Activated CD8-positive, alpha-beta memory T cell treated with anti-CD3 and anti-CD28 coated beads for 1 hour (primary cell): ENCODE data around the gene GFI1.
A peak's percentile ranks its signal among the peaks of the same experiment; 100 is the strongest.
"Not testable (repeated sequence)": the region's sequence is repeated elsewhere in the genome, so short reads cannot be mapped to it uniquely, and the experiment has no call there.

Source experiments
- DNase-seq, 2 donors: peaks; one replicate each; pipeline ENCODE4 v3.0.0-alpha.2; 2020; ENCODE audit warnings: low read depth in 1 of 2; ENCODE audit errors: extremely low read depth in 1 of 2

Gene GFI1

DNA sequence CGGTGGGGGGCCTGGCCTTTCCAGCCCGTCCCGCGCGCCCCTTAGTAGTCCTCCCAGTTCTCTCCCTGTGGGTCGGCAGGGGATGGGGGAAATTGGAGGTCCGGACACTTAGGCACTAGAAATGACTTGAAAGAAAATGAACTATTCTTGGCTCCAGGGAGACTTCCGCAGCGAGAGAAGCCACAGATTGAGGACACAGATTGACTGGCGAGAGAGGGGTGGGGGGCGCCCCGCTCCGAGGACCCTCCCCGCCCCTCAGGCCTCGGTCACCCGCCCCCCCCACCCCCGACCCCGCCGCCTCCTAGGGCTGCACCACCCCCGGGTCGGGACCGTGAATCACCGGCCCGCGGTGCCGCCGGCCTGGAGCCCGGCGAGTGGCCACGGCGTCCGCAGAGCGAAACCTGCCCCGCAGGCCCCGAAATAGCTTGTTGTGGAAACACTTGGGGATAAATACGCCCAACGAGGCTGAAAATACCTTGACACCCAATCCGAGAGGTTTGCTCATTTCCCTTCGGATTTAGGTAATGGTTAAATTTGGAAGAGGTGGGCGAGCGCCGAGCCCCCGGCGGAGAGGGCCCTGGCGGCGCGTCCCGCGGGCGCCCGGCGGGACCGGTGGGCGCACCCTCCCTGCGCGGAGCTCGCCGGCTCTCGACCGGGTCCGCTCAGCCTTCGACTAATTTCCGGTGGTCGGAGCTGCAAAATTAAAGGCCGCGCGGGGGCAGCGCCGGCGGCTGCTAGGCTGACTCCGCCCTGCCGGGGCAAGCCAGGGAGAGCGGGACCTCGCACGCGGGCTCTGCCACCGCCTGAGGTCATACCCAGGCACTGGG is at the start of gene GFI1:
Gene GFI1, minus strand, starts transcription at position 675 of the 827 bp plus-strand sequence. CDS start 3,438 bp downstream, outside the sequence.
- peak in 1 of 2 donors; percentile 28 for DNase-seq

DNA sequence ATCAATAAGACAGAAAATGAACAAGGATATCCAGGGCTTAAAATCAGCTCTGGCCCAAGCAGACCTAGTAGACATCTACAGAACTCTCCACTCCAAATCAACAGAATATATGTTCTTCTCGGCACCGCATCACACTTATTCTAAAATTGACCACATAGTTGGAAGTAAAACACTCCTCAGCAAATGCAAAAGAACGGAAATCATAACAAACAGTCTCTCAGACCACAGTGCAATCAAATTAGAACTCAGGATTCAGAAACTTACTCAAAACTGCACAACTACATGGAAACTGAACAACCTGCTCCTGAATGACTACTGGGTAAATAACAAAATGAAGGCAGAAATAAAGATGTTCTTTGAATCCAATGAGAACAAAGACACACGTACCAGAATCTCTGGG is 45.6 kb upstream of the GFI1 start:
- not testable (repeated sequence) for DNase-seq

DNA sequence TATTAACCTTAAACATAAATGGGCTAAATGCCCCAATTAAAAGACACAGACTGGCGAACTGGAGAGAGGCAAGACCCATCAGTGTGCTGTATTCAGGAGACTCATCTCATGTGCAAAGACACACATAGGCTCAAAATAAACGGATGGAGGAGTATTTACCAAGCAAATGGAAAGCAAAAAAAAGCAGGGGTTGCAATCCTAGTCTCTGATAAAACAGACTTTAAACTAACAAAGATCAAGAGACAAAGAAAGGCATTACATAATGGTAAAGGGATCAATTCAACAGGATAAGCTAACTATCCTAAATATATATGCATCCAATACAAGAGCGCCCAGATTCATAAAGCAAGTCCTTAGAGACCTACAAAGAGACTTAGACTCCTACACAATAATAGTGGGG is 45.2 kb upstream of the GFI1 start:
- not testable (repeated sequence) for DNase-seq

DNA sequence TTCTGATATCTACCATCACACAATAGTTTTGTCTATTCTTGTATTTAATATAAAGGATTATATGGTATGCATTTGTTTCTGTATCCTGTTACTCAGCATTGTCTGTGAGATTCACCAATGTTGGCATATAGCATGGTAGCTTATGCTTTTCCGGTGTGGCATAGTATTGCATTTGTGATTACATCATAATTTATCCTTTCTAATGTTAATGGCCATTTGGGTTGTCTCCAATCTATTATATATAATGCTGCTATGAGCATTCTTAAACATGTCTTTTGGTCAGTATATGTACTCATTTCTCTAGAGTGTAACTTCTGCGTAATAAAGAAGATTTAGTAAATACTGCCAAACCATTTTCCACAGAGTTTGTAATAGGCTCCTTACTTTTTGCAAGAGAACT is 40.9 kb upstream of the GFI1 start:
- DNase-seq, result no peak

DNA sequence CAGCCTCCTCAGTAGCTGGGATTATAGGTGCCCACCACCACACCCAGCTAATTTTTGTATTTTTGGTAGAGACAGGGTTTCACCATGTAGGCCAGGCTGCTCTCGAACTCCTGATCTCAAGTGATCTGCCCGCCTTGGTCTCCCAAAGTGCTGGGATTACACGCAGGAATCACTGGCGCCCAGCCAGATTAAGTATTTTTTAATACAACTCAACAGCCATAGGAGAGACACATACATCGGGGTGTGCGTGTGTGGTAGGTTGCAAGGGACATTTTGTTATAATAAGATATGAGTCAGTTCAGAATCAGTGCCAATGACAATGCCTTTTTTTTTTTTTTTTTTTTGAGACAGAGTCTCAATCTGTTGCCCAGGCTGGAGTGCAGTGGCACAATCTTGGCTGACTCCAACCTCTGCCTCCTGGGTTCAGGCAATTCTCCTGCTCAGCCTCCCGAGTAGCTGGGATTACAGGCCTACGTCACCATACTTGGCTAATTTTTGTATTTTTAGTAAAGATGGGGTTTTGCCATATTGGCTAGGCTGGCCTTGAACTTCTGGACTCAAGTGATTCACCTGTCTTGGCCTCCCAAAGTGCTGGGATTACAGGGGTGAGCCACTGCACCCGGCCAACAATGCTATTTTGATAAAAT is 38.3 kb upstream of the GFI1 start:
- DNase-seq, result not testable (repeated sequence)

DNA sequence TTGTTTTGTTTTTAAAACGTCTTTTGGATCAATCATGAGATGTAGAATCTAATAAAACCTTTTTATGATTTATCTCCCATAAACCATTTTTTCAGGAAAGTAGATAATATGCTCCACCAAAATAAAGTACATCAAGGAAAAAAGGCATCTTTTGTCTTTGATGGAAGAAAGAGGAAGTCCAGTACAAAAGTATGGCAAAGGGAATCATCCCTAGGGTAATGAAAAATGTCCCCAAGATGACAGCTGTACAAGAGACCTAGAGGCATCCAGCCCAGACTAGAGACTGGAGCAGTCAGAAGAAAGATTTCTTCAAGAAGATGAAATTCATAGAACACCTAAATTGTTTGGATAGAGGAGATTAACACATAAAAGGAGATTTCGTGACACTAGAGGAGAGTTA is 32.3 kb upstream of the GFI1 start:
- DNase-seq, result no peak

DNA sequence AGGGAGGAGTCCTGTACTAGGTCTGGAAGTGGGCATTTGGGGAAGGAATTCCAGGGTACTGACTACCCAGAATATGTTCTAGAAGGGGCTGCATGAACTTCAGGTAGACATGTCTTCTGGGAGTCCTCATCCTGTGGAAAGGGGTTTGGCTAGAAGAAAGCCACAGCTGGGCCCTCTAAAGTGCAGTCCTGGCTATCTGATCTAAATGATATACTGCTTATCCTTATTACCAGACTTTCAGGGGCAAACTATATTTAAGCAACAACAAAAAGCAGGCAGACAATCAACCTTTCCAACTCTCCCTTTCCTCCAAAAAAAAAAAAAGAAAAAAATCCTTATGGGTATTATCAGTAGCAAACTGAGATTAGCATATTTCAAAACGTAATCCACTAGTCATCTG is 29.8 kb upstream of the GFI1 start:
- DNase-seq, result no peak

DNA sequence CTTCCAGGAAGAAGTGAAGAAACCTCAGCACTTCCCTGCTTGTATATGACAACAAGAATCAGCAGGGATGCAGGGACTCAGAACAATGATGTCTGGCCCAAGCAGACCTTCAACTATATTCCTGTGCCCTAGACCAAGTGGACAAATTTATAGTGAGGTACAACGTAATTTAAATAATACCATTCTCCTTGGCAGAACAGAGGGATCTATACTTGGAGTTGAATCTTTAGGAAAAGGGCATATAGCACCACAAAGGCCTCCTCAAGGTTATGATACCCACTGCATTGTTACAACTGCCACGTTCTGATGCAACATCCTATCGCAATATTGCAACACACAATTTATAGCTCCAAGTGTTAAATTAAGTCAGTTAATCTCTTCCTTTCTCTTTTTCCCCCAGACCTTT is 29.1 kb upstream of the GFI1 start:
- DNase-seq, result no peak

DNA sequence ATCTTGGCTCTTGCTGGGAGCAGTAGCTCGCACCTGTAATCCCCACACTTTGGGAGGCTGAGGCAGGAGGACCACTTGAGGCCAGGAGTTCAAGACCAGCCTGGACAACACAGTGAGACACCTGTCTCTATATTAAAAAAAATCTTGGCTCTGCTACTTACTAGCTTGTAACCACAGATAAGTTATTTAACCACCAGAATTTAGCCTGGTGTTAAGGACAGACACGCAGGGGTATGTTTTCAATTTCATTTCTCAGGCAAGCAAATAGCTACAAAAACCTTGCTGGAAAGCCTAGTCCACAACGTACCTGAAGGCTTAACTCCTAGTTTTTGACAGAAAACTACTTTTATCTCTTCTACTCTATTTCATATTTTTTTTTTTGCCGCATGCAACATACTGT is 24.8 kb upstream of the GFI1 start:
- DNase-seq, result no peak

DNA sequence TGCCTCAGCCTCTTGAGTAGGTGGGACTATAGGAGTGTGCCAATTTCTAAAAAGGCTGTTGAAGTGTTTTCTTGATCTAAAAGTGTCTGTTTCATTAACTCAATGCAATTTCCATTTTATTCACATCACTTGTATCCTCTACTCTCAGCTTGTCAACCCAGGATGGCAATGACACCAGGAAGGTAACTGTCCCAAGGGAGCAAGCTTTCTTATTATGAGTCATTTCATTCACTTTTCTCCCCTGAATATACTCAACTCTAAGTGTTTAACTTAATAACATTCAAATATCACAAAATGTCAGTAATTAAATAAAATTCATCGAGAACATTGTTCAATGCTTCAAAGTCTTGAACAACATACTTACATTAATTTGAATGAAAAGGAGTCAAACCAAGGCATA is 22.9 kb upstream of the GFI1 start:
- no peak for DNase-seq

DNA sequence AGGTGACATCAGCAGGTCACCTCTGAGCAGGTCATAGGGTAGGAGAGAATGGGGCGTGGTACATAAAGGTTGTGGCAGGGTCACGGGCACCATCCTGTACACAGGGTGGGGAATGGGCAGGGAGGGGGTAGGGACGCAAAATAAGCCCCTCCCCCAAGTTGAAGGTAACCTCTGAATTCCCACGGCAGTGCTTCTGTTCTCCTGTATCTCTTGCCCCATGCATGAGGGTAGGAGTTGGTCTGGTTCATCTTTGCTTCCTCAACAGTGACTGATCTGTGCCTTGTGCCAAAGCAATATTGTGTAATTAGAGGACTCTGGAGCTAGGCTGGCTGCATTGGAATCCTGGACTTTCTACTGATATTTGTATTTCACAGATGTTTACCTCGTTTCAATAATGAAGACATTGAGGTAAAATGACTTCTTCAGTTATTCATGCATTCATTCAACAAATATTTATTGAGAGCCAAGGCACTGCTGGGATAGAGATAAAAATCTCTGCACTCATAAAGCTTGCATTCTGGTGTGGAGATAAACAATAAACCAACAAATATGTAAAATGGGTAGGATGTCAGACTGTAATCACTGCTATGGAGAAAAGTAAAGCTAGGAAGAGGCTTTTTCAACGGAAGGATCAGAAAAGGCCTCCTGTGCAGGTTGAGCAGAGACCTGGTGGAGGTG is 18.4 kb upstream of the GFI1 start:
- DNase-seq, result no peak

DNA sequence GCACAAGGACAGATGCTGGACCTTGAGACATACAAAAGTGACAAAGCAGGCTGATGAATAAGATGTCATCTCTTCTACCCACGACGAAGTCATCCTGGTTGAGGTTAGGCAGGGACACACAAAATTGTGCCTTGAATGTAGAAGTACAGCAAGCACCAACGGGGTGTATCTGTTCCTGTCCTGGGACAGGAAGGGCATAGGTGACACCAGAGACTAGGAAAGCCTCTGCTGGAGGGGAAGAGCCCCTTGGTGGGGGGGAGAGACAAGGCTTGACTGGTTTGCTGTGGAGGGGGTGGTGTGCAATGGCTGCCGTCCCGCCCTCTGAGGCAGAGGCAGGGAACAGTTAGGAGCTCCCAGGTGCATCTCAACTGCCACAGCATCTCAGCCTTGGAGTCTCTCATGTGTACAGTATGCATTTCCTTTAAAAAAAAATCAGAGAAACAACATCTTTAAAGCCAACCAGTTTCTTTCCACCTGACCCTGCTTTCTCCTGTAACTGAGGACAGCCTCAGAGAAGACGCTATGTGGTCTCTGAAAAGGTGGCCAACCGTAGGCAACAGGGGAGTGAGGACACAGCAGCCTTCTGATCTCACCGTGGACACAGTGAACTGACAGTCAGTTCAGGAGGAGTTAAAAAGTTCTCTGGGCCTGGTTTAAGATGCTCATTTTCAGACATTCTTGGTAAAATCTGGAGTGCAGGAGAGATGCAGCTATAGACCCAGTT is 17.7 kb upstream of the GFI1 start:
- DNase-seq, result no peak

DNA sequence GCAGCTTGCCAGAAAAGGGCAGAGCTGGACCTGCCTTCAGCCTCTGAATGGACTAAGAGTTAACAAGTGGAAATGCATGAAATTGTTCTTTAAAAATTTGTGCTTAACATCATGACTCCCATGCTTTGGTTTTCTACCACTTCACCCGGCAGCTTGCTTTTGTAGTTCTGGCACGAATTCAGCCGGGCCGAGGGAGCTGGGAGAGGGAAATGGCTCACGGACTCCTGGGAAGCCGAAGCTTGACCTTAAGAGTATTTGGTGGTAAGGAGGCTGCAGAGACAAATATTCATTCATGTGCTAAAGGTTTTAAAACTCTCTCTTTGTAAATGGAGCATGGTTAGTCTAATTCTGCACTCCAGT is 17.2 kb upstream of the GFI1 start:
- DNase-seq, result no peak

DNA sequence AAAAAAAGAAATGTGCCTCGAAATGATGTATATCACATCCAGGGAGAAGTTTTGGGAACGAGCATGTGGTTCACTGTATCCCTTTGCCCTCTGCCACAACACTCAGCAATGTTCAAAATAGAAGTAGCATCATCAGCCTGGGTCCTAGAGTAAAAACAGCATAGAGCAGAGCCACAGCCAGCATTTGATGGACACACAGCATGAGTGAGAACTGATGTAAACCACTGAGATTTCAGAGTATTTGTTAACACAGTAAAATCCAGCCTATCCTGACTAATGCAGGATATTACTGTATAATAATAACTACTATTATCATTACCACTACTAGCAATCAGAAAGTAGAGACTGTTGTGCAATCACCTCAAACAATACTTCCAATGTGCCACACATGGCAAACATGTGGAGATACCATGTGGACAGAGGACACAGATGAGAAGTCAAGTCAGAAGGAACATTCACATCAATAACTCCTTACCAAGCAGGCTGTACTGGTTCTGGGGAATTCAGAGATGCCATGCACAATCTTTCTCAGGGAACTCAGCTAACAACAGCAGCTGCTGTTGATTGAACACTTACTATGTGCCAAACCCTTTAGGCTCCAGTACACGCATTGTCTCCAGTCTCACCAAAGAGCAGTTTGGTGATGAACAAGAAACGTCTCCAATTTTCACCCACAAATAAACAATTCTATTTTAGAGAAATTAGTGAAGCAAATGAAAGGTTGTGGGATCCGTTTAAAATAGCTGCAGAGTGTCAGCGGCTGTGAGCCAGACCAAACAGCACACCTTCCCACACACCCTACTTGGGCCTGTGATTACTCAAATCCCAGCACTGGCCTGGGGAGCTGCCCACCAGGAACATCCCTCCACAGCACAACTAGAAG is 16.6 kb upstream of the GFI1 start:
- no peak for DNase-seq

DNA sequence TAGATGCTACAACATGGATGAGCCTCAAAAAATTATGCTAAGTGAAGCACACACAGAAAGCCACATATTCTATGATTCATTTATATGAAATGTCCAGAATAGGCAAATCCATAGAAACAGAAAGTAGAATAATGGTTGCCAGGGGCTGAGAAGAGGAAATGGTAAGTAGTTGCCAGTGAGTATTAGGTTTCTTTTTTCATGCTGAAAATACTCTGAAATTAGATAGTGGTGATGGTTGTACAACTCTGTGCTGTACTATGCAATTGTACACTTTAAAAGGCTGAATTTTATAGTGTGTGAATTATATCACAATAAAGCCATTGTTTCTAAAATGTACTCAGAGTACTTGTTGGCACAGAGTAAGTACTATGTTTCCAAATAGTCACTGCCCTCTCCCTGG is 15.5 kb upstream of the GFI1 start:
- no peak for DNase-seq

DNA sequence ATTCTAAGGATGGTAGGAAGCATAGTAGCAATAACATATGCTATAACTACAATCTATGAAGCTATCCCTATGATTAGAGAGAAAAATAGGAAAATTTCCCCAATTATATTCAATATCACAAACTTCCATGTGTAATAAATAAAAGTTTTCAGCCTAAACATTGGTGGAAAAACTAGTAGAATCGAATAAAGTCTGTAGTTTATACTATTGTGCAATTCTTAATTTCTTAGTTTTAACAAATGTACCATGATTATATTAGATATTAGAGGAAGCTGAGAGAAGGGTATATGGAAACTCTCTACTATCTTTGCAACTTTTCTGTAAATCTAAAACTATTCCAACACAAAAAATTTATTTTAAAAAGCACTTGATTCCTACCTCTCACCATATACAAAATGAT is 13.8 kb upstream of the GFI1 start:
- DNase-seq, result no peak

DNA sequence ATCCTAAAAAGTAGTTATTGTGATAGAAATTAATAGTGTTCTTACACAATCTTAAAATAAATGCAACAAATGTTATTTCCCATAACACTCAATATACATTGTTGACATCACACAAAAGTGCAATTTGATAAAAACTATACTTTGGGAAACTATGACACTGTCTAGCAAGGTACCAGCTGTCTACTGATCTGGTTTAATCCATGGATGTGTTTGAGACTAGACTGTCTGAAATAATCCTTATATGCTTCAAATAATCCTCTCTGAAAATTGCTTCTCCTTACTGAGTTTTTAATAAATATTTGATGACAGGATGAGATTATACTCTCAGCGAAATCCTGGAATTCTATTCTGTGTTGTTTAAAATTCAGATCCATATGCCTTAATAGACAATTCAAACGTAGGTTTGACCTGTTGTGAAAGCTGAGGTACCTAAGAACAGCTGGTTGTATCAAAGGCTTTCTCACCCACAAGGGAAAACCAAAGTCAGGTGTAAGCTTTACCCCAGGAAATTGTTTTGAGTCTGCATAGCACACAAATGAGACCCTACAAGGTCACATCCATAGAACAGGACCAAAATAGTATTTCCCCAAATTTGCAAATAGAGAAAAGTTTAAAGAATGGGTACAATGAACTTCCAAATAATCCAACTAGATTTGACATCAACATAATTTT is 8.8 kb upstream of the GFI1 start:
- DNase-seq, result no peak

DNA sequence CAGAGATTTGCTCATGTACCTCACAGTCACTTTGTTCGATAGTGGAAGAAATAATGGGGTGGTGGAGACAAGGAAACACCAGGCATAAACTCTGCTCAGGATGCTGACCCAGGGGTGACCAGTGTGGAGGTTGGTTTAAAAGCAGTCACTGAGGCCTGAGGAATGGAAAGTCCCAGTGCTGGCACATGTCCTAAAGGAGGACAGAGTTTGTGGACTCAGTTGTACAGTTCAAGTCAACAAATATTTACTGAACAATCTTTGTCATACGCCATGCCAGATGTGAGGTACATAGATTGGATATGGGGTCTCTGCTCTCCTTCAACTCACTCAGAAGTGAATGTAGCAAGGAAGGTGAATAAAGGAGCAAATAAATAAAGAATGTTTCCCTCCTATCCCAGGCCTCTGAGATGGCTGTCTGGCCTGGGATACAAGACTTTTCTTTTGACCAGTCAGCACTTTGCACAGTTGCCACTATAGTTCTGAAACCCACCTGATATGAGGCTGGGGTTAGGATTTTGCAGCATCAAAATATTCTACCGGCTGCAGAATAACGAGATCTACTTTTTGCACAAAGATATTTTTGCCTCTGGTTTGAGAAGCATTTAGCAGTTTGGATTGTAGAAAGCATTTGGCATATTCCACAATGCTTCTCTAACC is 7.9 kb upstream of the GFI1 start:
- no peak for DNase-seq

DNA sequence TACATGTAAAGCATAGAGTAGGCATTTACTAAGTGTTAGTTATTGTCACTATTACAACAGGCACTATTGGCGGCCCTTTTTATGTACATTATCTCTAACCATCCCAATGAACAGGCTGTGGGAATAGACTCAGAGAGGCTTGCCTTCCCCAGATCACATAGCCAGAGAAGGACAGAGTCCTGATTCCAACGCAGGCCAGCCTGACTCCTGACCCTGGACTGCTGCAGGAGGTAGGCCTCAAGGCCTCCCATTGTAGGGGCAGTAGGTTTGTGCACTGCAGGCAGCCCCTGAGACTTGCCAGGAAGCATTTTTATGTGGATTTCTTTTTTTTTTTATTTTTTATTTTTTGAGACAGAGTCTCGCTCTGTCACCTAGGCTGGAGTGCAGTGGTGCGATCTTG is 6.4 kb upstream of the GFI1 start:
- no peak for DNase-seq
